ENCODE measurements around the gene MGRN1.

GRCh38 chr16:4697848-4698291, 73.2 kb downstream of the MGRN1 start:
- TF ChIP-seq POLR2A (IDR thresholded peaks at IDR 0.05) (no peak), CTCF (IDR thresholded peaks at IDR 0.05) (no peak)
